Activated CD8-positive, alpha-beta memory T cell treated with anti-CD3 and anti-CD28 coated beads for 36 hours (primary cell): ENCODE results near the gene R3HDM4. TPM values are rescaled to one million over a fixed set of nuclear protein-coding genes. Genes with fewer than 3 reads are reported as not detected.

ENCODE experiments used
- CTCF ChIA-PET: fragments of 350-600 bp; sonication (Branson Sonifier 250); formaldehyde crosslinking; loops from one replicate; lab custom pipeline; 2021; ENCODE audit warnings: antibody characterized with exemption; lab: Charles Lee
- POLR2A ChIA-PET: fragments of 350-600 bp; sonication (Branson Sonifier 250); formaldehyde crosslinking; loops from one replicate; lab custom pipeline; 2021; ENCODE audit warnings: antibody characterized with exemption; lab: Charles Lee
- total RNA-seq, 2 experiments: library from RNA; stranded (reverse); gene quantifications; one replicate each; pipeline ENCODE4 v1.2.3, GENCODE V29; 2021

Gene R3HDM4
- total RNA-seq, 2 experiments from 2014 or later, result 55.8 to 56.9 TPM

DNA sequence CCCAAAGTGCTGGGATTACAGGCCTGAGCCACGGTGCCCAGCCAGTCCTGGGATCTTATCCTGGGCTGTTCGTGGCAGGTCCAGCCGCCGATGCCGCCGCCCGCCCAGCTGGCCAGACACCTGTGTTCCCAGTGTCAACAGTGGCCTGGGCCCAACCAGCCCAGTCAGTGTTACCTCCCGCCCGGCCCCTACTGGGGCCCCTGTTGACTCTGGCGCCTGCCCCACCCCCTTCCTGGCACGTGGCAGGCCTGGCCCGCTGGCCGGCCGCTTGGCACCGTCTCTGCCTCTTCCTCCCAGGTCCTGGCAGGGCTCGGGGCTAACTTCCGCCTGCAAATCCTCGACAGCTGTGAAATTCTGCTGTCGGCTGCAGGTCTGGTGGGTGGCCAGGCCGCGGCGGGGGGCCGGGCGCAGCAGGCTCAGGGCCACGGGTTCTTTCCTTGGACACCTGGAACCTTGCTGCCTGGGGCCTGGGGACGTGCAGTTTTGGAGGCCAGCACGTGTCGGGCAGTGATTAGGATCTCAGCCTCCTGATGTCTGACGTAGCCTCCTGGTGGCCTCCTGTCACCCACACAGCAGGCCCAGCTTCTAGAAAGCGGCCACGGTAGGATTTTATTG is 22.0 kb upstream of the R3HDM4 start:
- ChIA-PET POLR2A (no interaction called here), CTCF (interaction anchor here (1.3 kb wide), 1 partner anchor 49 kb away, joined by 3 read pairs; the partner anchor contains the start of gene WDR18)

GRCh38 chr19:934197-934840 is 21.3 kb upstream of the R3HDM4 start:
- ChIA-PET POLR2A (no interaction called here), CTCF (interaction anchor here (1.3 to 1.5 kb wide), 2 partner anchors 11 to 50 kb away, joined by 3 to 4 read pairs; partner anchors contain the start of gene WDR18)

GRCh38 chr19:933553-933882 is 20.5 kb upstream of the R3HDM4 start:
- ChIA-PET CTCF (interaction anchor here (0.9 to 1.5 kb wide), 3 partner anchors 10 to 49 kb away, joined by 3 to 4 read pairs (median 3); no protein-coding TSS in a partner anchor), POLR2A (interaction anchor here (0.7 to 1.1 kb wide), 2 partner anchors 11 to 50 kb away, joined by 4 to 5 read pairs; partner anchors contain the start of gene WDR18)

DNA sequence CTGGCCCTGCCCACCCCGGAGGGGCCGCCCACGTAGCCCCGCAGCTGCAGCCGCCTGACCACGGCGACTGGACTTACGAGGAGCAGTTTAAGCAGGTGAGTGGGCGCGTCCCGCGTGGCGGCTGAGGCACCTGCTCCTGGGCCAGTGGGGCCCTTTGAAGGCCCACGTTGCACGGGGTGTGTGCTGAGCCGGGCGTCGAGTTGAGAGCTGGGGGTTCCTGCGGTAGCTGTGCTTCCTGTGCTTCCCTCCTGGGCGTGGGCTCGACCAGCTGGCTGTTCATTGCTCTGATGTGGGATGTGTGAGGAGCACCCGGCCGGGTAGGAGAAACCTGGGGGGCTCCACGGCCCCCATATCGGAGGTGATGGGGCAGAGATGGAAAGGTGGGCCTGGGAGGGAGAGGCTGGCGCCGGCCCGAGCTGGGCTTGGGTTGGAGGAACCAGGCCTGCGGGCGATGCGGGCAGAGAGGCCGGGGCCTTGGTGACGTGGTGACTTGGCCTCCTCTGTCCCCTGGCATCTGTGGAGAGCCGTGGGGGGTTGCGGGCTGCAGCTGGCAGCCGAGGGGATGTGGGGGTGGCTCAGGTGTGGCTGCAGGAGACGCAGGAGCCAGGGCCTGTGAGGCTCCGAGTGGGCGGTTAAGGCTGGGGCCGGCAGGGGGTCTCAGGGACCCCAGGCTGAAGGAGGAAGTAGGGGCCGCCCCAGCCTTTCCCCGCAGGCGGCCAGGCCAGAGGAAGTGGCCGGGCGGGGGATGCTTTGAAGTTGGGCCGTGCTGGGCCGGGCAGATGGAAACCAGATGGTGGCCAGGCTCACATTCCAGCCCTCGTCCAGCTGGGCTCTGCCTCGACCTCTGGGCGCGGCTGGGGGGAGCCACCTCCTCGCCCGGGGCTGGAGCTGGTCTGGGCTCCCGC is 19.9 kb upstream of the R3HDM4 start:
- ChIA-PET CTCF (interaction anchor here (0.9 to 1.5 kb wide), 4 partner anchors 10 to 50 kb away, joined by 3 to 4 read pairs (median 3); no protein-coding TSS in a partner anchor), POLR2A (interaction anchor here (0.7 to 1.1 kb wide), 2 partner anchors 10 to 51 kb away, joined by 4 to 5 read pairs; partner anchors contain the start of gene WDR18)

DNA sequence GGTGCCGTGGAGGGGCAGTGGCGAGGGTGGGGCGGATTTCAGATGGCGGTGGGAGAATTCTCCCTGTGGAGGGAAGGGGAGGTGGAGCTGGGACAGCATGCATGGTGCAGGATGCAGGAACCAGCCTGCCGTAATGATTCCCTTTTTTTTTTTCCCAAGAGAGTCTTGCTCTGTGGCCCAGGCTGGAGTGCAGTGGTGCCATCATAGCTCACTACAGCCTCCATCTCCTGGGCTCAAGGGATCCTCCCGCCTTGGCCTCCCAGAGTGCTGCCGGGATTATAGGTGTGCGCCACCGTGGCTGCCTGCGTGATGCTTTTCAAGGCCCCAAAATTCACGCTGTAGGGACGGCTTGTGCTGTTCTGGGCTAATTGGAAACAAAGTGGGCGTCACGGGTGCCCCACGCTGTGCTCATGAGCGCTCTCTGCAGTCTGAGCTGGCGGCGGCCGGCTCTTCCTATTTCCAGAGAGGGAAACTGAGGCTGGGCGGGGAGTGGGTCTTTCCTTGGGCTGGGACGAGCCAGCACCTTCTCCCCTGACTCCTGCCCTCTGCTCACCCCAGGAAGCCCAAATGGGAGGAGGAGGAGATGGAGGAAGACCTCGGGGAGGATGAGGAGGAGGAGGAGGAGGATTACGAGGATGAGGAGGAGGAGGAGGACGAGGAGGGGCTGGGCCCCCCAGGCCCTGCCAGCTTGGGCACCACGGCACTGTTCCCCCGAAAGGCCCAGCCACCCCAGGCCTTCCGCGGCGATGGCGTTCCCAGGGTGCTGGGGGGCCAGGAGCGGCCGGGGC is 19.0 kb upstream of the R3HDM4 start:
- ChIA-PET CTCF (interaction anchor here (0.9 to 1.2 kb wide), 4 partner anchors 9 to 51 kb away, joined by 3 read pairs; no protein-coding TSS in a partner anchor), POLR2A (interaction anchor here (1.1 kb wide), 1 partner anchor 52 kb away, joined by 5 read pairs; the partner anchor contains the start of gene WDR18)

DNA sequence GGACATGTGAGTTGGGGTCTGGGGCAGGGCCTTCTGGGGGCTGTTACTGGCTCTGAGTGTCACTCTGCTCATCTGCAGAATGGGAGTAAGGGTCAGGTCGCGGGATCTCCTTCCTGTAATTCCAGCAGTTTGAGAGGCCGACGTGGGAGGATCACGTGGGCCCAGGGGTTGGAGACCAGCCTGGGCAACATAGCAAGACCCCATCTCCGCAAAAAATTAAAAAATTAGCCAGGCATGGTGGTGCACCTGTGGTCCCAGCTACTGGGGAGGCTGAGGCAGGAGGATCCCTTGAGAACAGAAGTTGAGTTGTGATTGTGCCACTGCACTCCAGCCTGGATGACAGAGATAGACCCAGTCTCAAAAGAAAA is 16.9 kb upstream of the R3HDM4 start:
- ChIA-PET CTCF (interaction anchor here (1.3 kb wide), 1 partner anchor 54 kb away, joined by 4 read pairs; the partner anchor contains the start of gene WDR18), POLR2A (no interaction called here)

DNA sequence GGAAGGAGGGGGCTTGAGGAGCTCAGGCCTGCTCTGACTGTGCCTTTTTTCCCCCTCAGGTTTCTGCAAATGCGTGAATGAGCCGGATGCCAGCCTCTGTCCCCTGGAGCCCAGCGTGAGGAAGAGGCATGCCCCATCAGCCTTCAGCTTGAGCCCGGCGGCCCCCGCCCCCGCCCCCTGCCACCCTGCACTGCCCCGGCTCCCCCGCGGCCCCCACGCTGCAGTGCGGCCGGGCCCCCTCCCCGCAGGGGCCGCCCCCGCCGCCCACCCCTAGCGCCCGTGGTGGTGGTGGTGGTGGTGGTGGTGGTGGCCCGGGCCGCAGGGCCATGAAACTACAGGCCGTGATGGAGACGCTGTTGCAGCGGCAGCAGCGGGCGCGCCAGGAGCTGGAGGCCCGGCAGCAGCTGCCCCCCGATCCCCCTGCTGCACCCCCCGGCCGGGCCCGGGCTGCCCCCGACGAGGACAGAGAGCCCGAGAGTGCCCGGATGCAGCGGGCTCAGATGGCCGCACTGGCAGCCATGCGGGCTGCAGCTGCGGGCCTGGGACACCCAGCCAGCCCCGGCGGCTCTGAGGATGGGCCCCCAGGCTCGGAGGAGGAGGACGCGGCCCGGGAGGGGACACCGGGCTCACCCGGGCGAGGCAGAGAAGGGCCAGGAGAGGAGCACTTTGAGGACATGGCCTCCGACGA is 16.3 kb upstream of the R3HDM4 start:
- ChIA-PET CTCF (interaction anchor here (1.3 kb wide), 1 partner anchor 55 kb away, joined by 4 read pairs; the partner anchor contains the start of gene WDR18), POLR2A (no interaction called here)

GRCh38 chr19:928471-929202 is 15.6 kb upstream of the R3HDM4 start:
- ChIA-PET POLR2A (no interaction called here), CTCF (interaction anchor here (1.3 kb wide), 1 partner anchor 55 kb away, joined by 4 read pairs; the partner anchor contains the start of gene WDR18)

DNA sequence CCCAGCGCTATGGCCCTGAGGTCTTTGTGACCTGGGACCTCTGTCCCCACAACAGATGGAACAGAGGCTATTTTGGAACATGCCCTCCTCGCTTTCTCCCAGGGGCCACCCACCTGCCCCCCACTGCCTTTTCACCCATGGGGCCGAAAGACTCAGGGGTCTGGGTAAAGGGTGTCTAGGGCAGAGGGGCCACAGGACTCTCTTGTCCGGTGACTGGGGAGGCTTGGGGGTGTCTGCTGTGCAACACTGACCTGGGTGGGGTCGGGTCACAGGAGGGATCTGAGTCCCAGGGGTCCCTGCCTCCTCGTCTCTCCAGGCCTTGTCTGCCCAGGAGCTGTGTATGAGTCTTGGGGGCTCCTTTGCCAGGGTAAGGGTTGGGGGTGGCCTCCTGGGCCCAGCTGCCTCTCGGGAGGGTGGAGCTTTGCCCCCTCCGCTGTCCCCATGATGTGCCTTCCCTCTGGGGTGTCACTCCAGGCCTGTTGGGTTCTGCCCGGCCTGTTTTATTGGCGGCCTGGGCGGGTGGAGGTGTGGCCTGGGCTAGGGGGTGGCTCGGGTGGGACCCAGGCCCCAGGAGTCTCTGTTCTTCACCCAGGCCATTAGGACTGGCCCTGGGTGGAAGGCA is 14.9 kb upstream of the R3HDM4 start:
- CTCF ChIA-PET, result no interaction called here
- POLR2A ChIA-PET, result interaction anchor here (1.3 kb wide), 1 partner anchor 56 kb away, joined by 3 read pairs; the partner anchor contains the start of gene WDR18

GRCh38 chr19:927351-927779 is 14.3 kb upstream of the R3HDM4 start:
- ChIA-PET POLR2A (interaction anchor here (0.6 to 1.3 kb wide), 2 partner anchors 57 to 100 kb away, joined by 3 read pairs; partner anchors contain the start of gene WDR18), CTCF (interaction anchor here (0.7 kb wide), 3 partner anchors 10 to 126 kb away, joined by 3 to 4 read pairs (median 3); no protein-coding TSS in a partner anchor)

GRCh38 chr19:926589-927350 is 13.8 kb upstream of the R3HDM4 start:
- ChIA-PET POLR2A (interaction anchor here (0.6 to 1.3 kb wide), 2 partner anchors 57 to 100 kb away, joined by 3 read pairs; partner anchors contain the start of gene WDR18), CTCF (interaction anchor here (0.7 kb wide), 3 partner anchors 10 to 127 kb away, joined by 3 to 4 read pairs (median 3); no protein-coding TSS in a partner anchor)

GRCh38 chr19:926323-926588 is 13.2 kb upstream of the R3HDM4 start:
- POLR2A ChIA-PET, result interaction anchor here (1.3 kb wide), 1 partner anchor 58 kb away, joined by 3 read pairs; the partner anchor contains the start of gene WDR18

DNA sequence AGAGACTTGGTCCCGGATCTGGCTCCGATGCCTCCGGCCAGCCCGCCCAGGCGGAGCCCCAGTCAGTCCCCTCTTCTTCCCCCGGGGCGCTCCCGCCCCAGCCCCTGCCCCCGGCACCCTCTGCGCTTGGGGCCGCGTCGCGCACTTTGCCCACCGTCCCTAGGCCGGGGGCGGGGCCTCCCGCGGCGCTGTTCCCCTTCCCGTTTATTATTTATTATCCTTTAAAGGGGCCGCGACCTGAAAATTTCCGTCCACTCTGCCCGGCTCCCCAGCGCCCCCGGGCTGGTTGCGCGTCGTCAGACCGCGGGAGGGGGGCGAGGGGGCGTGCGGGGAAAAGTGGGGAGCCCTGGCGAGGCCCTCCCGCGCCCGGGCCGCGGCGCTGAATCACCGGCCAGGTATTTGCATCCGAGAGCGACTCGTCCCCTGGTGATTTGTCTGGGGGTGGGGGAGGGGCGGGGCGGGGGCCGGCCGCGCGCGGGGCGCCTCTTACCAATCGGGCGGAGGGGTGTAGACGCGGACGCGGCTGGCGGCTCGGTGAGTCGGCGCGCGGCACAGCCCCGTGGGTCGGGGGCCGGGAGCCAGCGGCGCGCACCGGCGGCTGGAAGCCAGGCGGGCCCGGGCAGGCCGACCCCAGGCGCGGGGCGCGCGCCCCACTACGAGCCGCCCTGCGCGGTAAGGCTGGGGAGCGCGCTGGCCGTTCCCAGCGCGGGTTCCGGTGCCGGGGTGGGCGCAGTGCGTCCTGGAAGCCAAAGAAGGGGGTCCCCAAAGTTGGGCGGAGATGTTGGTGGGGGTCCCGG is 12.7 kb upstream of the R3HDM4 start, which contains the start of gene ARID3A:
Gene ARID3A, plus strand, starts transcription at position 510 of the 797 bp plus-strand sequence. CDS start 3,494 bp downstream, outside the sequence.
- ChIA-PET CTCF (interaction anchor here (1.0 to 8.3 kb wide), 4 partner anchors 12 to 314 kb away, joined by 4 to 101 read pairs (median 5); partner anchors contain the start of genes CFD and WDR18), POLR2A (interaction anchor here (1.1 to 1.4 kb wide), 2 partner anchors 58 to 149 kb away, joined by 3 to 5 read pairs; partner anchors contain the start of gene WDR18)

More at GRCh38 chr19:926323-926588, 13.2 kb upstream of the R3HDM4 start:
- CTCF ChIA-PET, result no interaction called here

GRCh38 chr19:925087-925525 is 12.1 kb upstream of the R3HDM4 start:
- ChIA-PET POLR2A (interaction anchor here (1.1 to 1.4 kb wide), 2 partner anchors 59 to 149 kb away, joined by 3 to 5 read pairs; partner anchors contain the start of gene WDR18), CTCF (interaction anchor here (0.6 to 8.3 kb wide), 7 partner anchors 13 to 314 kb away, joined by 3 to 101 read pairs (median 4); partner anchors contain the start of genes CFD and WDR18)
